PFSK-1 (cell line): Measurements from ENCODE around the gene PKMYT1.
A peak's percentile ranks its signal among the peaks of the same experiment; 100 is the strongest.

Source experiments
- FOXP2 ChIP-seq: optimal IDR thresholded peaks from 2 replicates; pipeline ENCODE3; 2011; ENCODE audit warnings: borderline replicate concordance, control low read depth, inconsistent platforms; ENCODE audit not compliant: insufficient read depth; ENCODE audit errors: extremely low read length, extremely low read depth
- POLR2AphosphoS5 ChIP-seq: IDR thresholded peaks from 2 replicates; pipeline ENCODE4 v1.6.1; 2012; ENCODE audit warnings: low read depth, mild to moderate bottlenecking, control low read depth, low read length, moderate library complexity
- REST ChIP-seq, 2 experiments: IDR thresholded peaks; 2 replicates each; pipeline versions ENCODE4 v1.6.1 to v1.8.0; 2011 to 2012; ENCODE audit warnings: low read depth in 2 of 2, low read length in 2 of 2, control low read depth in 1 of 2, inconsistent platforms in 1 of 2, mild to moderate bottlenecking in 1 of 2, moderate library complexity in 1 of 2; ENCODE audit not compliant: insufficient read depth in 1 of 2
- SIN3A ChIP-seq: IDR thresholded peaks from 2 replicates; pipeline ENCODE4 v1.6.1; 2012; ENCODE audit warnings: mild to moderate bottlenecking, low read length, moderate library complexity, borderline replicate concordance; ENCODE audit not compliant: insufficient read depth
- TAF1 ChIP-seq: IDR thresholded peaks from 2 replicates; pipeline ENCODE4 v1.6.1; 2012; ENCODE audit warnings: low read length, control low read depth, borderline replicate concordance; ENCODE audit not compliant: insufficient read depth

DNA sequence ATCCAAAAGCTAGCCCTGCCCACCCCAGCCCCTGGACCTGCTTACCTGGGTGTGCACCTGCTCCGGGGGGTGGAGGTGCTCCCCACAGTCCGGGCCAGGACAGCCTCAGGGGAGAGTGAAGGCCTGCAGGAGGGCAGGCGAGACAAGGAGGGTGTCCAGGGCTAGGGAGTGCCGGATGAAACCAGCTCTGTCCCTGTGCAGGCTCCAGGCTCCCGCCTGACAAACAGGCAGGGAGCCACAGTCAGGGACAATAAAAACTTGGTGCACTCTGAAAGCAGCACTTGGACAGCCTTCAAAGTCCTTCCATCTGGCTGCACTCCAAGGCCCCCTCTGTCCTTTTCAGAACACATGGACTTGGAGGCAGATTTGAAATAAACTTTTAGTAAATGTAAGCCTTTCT is 7.2 kb downstream of the PKMYT1 start:
- peak; percentile 56 for TF ChIP-seq POLR2AphosphoS5
- no peak for TF ChIP-seq SIN3A
- 0 out of 4 replicates have a peak, but pooled peaks of 1 of the 2 experiments have one; percentile 30 for TF ChIP-seq REST (IDR thresholded peaks at IDR 0.05; ENCODE audit: insufficient read depth in 1 of 2, low read depth in 2 of 2, low read length in 2 of 2)
- no peak for TF ChIP-seq TAF1
- TF ChIP-seq FOXP2: no peak
